K562 (cell line): ENCODE data around the gene GPC2. TPM values are rescaled to one million over a fixed set of nuclear protein-coding genes. Genes with fewer than 3 reads are reported as not detected.
A peak's percentile ranks its signal among the peaks of the same experiment; 100 is the strongest.

Experiments used
- ATAC-seq: fragments of 200-7000 bp; cut with Tn5 transposase; 3 replicates; pipeline ENCODE4 v1.9.1; 2020; ENCODE audit warnings: moderate library complexity
- Bru-seq: library from RNA; stranded (reverse); fragments of 400-500 nt; gene quantifications from one replicate; lab custom pipeline; 2021; lab: Mats Ljungman, UMichigan
- BruChase-seq, 2 experiments: library from RNA; stranded (reverse); fragments of 400-500 nt; gene quantifications; one replicate each; lab custom pipeline; 2021; lab: Mats Ljungman, UMichigan
- BruUV-seq: library from RNA; stranded (reverse); fragments of 400-500 nt; replicated peaks from 2 replicates; lab custom pipeline; 2021; lab: Mats Ljungman, UMichigan
- CTCF ChIA-PET: fragments of 300-600 bp; formaldehyde crosslinking; extraction: SDS; loops from one replicate; lab custom pipeline; 2021; ENCODE audit warnings: low intra/inter-chr PET ratio; lab: Yijun Ruan, JAX
- POLR2A ChIA-PET: fragments of 300-600, 350-650 bp; sonication (Branson Sonifier 250); formaldehyde crosslinking; extraction: SDS; loops from one replicate; lab custom pipeline; 2021; ENCODE audit warnings: antibody characterized with exemption, inconsistent platforms; lab: Yijun Ruan, JAX
- DNase-seq, 4 experiments: peaks; one replicate each; pipeline versions ENCODE4 v3.0.0 to v3.0.0-alpha.2; 2011 to 2018; ENCODE audit warnings: low spot score in 3 of 4, mixed read lengths in 3 of 4; ENCODE audit errors: extremely low read depth in 1 of 4
- FAIRE-seq: peaks from 2 replicates; lab custom pipeline; 2011; peaks lifted over from hg19 to GRCh38; lab: Jason Lieb, UNC
- H2AFZ ChIP-seq: 2 replicates; pipeline ENCODE4 v1.6.0; 2011; ENCODE audit warnings: low read depth, low read length, control low read depth, inconsistent platforms
- H3K27ac ChIP-seq: fragments of 200-600 bp; 3 replicates; pipeline ENCODE4 v1.8.0; 2011; ENCODE audit warnings: low read depth, mild to moderate bottlenecking, control low read depth, inconsistent platforms, low read length, moderate library complexity, mixed read lengths; ENCODE audit errors: extremely low read depth
- H3K27me3 ChIP-seq, 2 experiments: fragments of 300-600 bp in 1 of 2; 2 replicates in 1 of 2; 3 replicates in 1 of 2; pipeline versions ENCODE4 v1.6.0 to v1.8.0; 2011; ENCODE audit warnings: inconsistent platforms in 2 of 2, low read length in 2 of 2, mild to moderate bottlenecking in 1 of 2, mixed read lengths in 1 of 2, moderate library complexity in 1 of 2; ENCODE audit not compliant: control insufficient read depth in 2 of 2, insufficient read depth in 2 of 2
- H3K36me3 ChIP-seq: fragments of 300-600 bp; 3 replicates; pipeline ENCODE4 v1.8.0; 2011; ENCODE audit warnings: mild to moderate bottlenecking, low read length, inconsistent platforms; ENCODE audit not compliant: control insufficient read depth, insufficient read depth
- H3K4me1 ChIP-seq, 2 experiments: fragments of 200-600 bp in 1 of 2; replicated peaks in 1 of 2; 2 replicates in 1 of 2; 3 replicates in 1 of 2; pipeline versions ENCODE4 v1.5.1 to v1.8.0; 2011; ENCODE audit warnings: inconsistent platforms in 2 of 2, low read length in 2 of 2, mild to moderate bottlenecking in 1 of 2, mixed read lengths in 1 of 2, moderate library complexity in 1 of 2; ENCODE audit not compliant: control insufficient read depth in 2 of 2, insufficient read depth in 2 of 2
- H3K4me2 ChIP-seq: 2 replicates; pipeline ENCODE4 v1.6.1; 2011; ENCODE audit warnings: low read length, control low read depth, inconsistent platforms, mixed read lengths; ENCODE audit not compliant: insufficient read depth
- H3K4me3 ChIP-seq: fragments of 200-600 bp; sonication (generic), shearing (Covaris generic); 2 replicates; pipeline ENCODE4 v1.5.1; 2016; ENCODE audit warnings: control low read depth, inconsistent platforms
- H3K79me2 ChIP-seq: fragments of 200-600 bp; 3 replicates; pipeline ENCODE4 v1.8.0; 2011; ENCODE audit warnings: low read length, inconsistent platforms; ENCODE audit not compliant: control insufficient read depth, insufficient read depth
- H3K9ac ChIP-seq, 2 experiments: 2 replicates each; pipeline versions ENCODE4 v1.6.0 to v1.6.1; 2011; ENCODE audit warnings: low read depth in 2 of 2, low read length in 2 of 2, control low read depth in 1 of 2, inconsistent platforms in 1 of 2, mild to moderate bottlenecking in 1 of 2, mixed read lengths in 1 of 2; ENCODE audit not compliant: insufficient read depth in 1 of 2
- H3K9me1 ChIP-seq: one replicate; pipeline ENCODE4 v1.6.0; 2011; ENCODE audit warnings: inconsistent platforms, mild to moderate bottlenecking, low read length, moderate library complexity; ENCODE audit not compliant: control insufficient read depth, insufficient read depth
- H3K9me3 ChIP-seq: replicated peaks from 2 replicates; pipeline ENCODE4 v1.5.1; 2011; ENCODE audit warnings: low read depth, low read length, inconsistent platforms; ENCODE audit not compliant: control insufficient read depth, insufficient read depth
- H4K20me1 ChIP-seq: replicated peaks from 2 replicates; pipeline ENCODE4 v1.6.1; 2011; ENCODE audit warnings: low read length, inconsistent platforms, mixed read lengths; ENCODE audit not compliant: control insufficient read depth, insufficient read depth
- CBX5 ChIP-seq: IDR thresholded peaks from 2 replicates; pipeline ENCODE4 v1.6.1; 2014; ENCODE audit warnings: low read depth, borderline replicate concordance
- FOSL1 ChIP-seq: fragments of 200-800 bp; sonication (Bioruptor generic); conservative IDR thresholded peaks from 2 replicates; pipeline ENCODE4 v1.6.1; 2016; ENCODE audit warnings: missing genetic modification characterization, missing compliant biosample characterization
- MITF ChIP-seq: IDR thresholded peaks from 2 replicates; pipeline ENCODE4 v1.6.1; 2014; ENCODE audit warnings: antibody characterized with exemption
- PHTF2 ChIP-seq: fragments of 250-450 bp; sonication (Bioruptor Pico); IDR thresholded peaks from 2 replicates; pipeline ENCODE4 v1.5.0; 2021; ENCODE audit warnings: mild to moderate bottlenecking
- RBM25 ChIP-seq: fragments of 200-400 bp; formaldehyde crosslinking; IDR thresholded peaks from 2 replicates; pipeline ENCODE4 v1.6.1; 2018; ENCODE audit warnings: low read length, low read depth, moderate library complexity; ENCODE audit not compliant: severe bottlenecking
- TFAP4 ChIP-seq: sonication (generic); formaldehyde crosslinking; IDR thresholded peaks from 2 replicates; pipeline ENCODE4 v1.8.0; 2022; ENCODE audit warnings: missing genetic modification reagents, mild to moderate bottlenecking, moderate library complexity, borderline replicate concordance
- WGBS: fragments of 100-300 bp; shearing (Covaris generic); methylation state at CpG from one replicate; pipeline ENCODE4 v1.1.6; 2016; ENCODE audit warnings: low coverage, mixed read lengths; ENCODE audit not compliant: insufficient coverage; ENCODE audit errors: missing lambda C conversion rate; 5-methylcytosine and 5-hydroxymethylcytosine counted together
- in situ Hi-C: fragments of 300-500 bp; cut with MboI; formaldehyde crosslinking; loops from 4 replicates; pipeline ENCODE4 v1.15.0; 2018; ENCODE audit warnings: inconsistent platforms, mixed read lengths
- intact Hi-C: fragments of 100-400 bp; cut with micrococcal nuclease; formaldehyde crosslinking; loops from 2 replicates; pipeline ENCODE4 v1.14.2; 2022
- long read RNA-seq, 3 experiments: library from polyadenylated mRNA in 2 of 3; library from RNA in 1 of 3; unstranded in 2 of 3; stranded (forward) in 1 of 3; transcript quantifications; one replicate each; pipeline ENCODE4 v2.0.0, GENCODE V29; 2019 to 2022
- polyA minus RNA-seq, 3 experiments: library from RNA; depleted of rRNA, polyadenylated mRNA; stranded (reverse); fragments of >200 nt; gene quantifications; 2 replicates each; pipeline ENCODE4 v1.2.3, GENCODE V29; 2011
- polyA plus RNA-seq, 8 experiments: library from polyadenylated mRNA; depleted of rRNA in 4 of 8; stranded (reverse) in 5 of 8; unstranded in 3 of 8; fragments of >200 nt; fragmentation: Nextera tagmentation in 2 of 8; fragmentation: Illumina TruSeq in 1 of 8; extraction: Ambion mirVana in 2 of 8; extraction: Trizol in 1 of 8; gene quantifications; 2 replicates each; pipeline versions ENCODE4 v1.2.1 to v1.2.3, GENCODE V29; 2011 to 2014; ENCODE audit warnings: inconsistent platforms in 1 of 8, missing spikeins in 1 of 8
- total RNA-seq, 7 experiments: library from RNA; depleted of rRNA in 6 of 7; stranded (reverse); fragments of >200 nt in 6 of 7; fragmentation: Illumina TruSeq in 2 of 7; extraction: Trizol in 2 of 7; gene quantifications; 2 replicates each; pipeline versions ENCODE4 v1.2.1 to v1.2.3, GENCODE V29; 2011 to 2021; ENCODE audit warnings: low replicate concordance in 1 of 7

Gene GPC2
- 6.5 and 21.7 TPM in 2 replicates for total RNA-seq (2011; cell fraction: chromatin; rRNA removed; ENCODE audit: low replicate concordance)
- 15.8 and 17.7 TPM in 2 replicates for total RNA-seq (2011; cell fraction: nucleolus; rRNA removed)
- 10.9 and 11.9 TPM in 2 replicates for total RNA-seq (2011; cell fraction: nucleoplasm; rRNA removed)
- total RNA-seq (2014; rRNA removed) = 1.7 and 3.2 TPM in 2 replicates
- 0.83 and 1.1 TPM in 2 replicates for total RNA-seq (2014; rRNA removed; fragmentation: Illumina TruSeq; extraction: Trizol)
- total RNA-seq (2015; rRNA removed; fragmentation: Illumina TruSeq; extraction: Trizol) = 1.1 and 1.3 TPM in 2 replicates
- 4.7 and 5.1 TPM in 2 replicates for total RNA-seq (2021)
- 1.5 and 3.7 TPM in 2 replicates for polyA plus RNA-seq (2011; rRNA removed)
- 3.8 and 4.6 TPM in 2 replicates for polyA plus RNA-seq (2011; cell fraction: cytosol; rRNA removed)
- 21.7 and 28.4 TPM in 2 replicates for polyA plus RNA-seq (2011; cell fraction: nucleus; rRNA removed)
- 2.0 and 5.0 TPM in 2 replicates for polyA plus RNA-seq (2012)
- 1.3 and 1.7 TPM in 2 replicates for polyA plus RNA-seq (2014; fragmentation: Illumina TruSeq; extraction: Trizol)
- polyA plus RNA-seq (2014; fragmentation: Nextera tagmentation; extraction: Ambion mirVana) = under 1 TPM in 1 of 2 experiments, not detected in 1; 0.06 TPM
- 7.2 and 7.7 TPM in 2 replicates for polyA plus RNA-seq (2014; rRNA removed)
- 1.4 and 1.6 TPM in 2 replicates for polyA minus RNA-seq (2011; rRNA and poly(A)+ RNA removed)
- polyA minus RNA-seq (2011; cell fraction: cytosol; rRNA and poly(A)+ RNA removed) = 0.86 and 2.5 TPM in 2 replicates
- polyA minus RNA-seq (2011; cell fraction: nucleus; rRNA and poly(A)+ RNA removed) = 9.3 and 10.2 TPM in 2 replicates
- Bru-seq, nascent RNA = percentile 48 among the genes with signal in this experiment
- percentile 40 among the genes with signal in this experiment for BruChase-seq, experiment 1, labeled RNA remaining after a 2-hour chase
- percentile 41 among the genes with signal in this experiment for BruChase-seq, experiment 2, labeled RNA remaining after a 6-hour chase
- long read RNA-seq, experiment 1 = 0 reads
- long read RNA-seq, experiment 2 = 0 reads
- long read RNA-seq, experiment 3 = 0 reads

GRCh38 chr7:100177045-100178001, at the start of gene GPC2, which contains the start of gene STAG3:
Gene GPC2, minus strand, starts transcription at chr7:100177381. Its CDS starts 182 bp downstream, at chr7:100177199.
Gene STAG3, plus strand, starts transcription at chr7:100177918. Its CDS starts 2,639 bp downstream, at chr7:100180557.
- H2AFZ ChIP-seq = peak within 1 kb of the TSS; percentile 79
- peak within 1 kb of the TSS; percentile 71 for H3K4me2 ChIP-seq
- no peaks in the 10 kb centered on the region for H3K9me1 ChIP-seq
- H3K9me3 ChIP-seq = no peaks in the 10 kb centered on the region
- peak; percentile 98 to 99 (median 99) for DNase-seq
- no peak within 1 kb of the TSS for H3K27ac ChIP-seq
- in situ Hi-C loops (no loop called here), intact Hi-C loops (no loop called here)
- WGBS = 21% methylated on average over 70 of the region's 78 CpGs
- FAIRE-seq = peak; percentile 93
- no peaks in the 10 kb centered on the region for H3K36me3 ChIP-seq
- H3K27me3 ChIP-seq = no peaks in the 10 kb centered on the region
- peaks cover 8 to 33% of the 10 kb centered on the region in 2 experiments; a peak in 4 of 5 replicates for H3K4me1 ChIP-seq
- H4K20me1 ChIP-seq = 0 out of 2 replicates have a peak, but pooled peaks cover 4% of the 10 kb centered on the region
- no peaks in the 10 kb centered on the region for H3K79me2 ChIP-seq
- H3K4me3 ChIP-seq = peak within 1 kb of the TSS; percentile 51
- POLR2A ChIA-PET = interaction anchor here (0.6 to 1.3 kb wide), 9 partner anchors 9 to 368 kb away, joined by 3 to 7 read pairs (median 3); partner anchors contain the start of gene GAL3ST4
- CTCF ChIA-PET = no interaction called here
- peak within 1 kb of the TSS; percentile 29 to 92; a peak in 3 of 4 replicates for H3K9ac ChIP-seq
- no TSS peak for BruUV-seq
- ATAC-seq = peak; percentile 98
- peak; percentile 63; the same call in 1 of the 2 replicates for TF ChIP-seq TFAP4
- TF ChIP-seq FOSL1 (tag) = no peak
- peak; percentile 57 for TF ChIP-seq RBM25
- no peak for TF ChIP-seq CBX5
- TF ChIP-seq MITF = no peak; the same call in 1 of the 2 replicates
- no peak for TF ChIP-seq PHTF2 (CRISPR knock-in tag)
